Caco-2 (cell line): Measurements from ENCODE around the gene CDKN2B. TPM values are rescaled to one million over a fixed set of nuclear protein-coding genes. Genes with fewer than 3 reads are reported as not detected.

ENCODE experiments used
- BruUV-seq: library from RNA; stranded (reverse); fragments of 400-500 nt; replicated peaks from 2 replicates; lab custom pipeline; 2021; lab: Mats Ljungman, UMichigan
- CTCF ChIA-PET: fragments of 300-600 bp; sonication (Branson Sonifier 250); formaldehyde crosslinking; loops from one replicate; lab custom pipeline; 2022; ENCODE audit warnings: antibody characterized with exemption; lab: Charles Lee
- POLR2A ChIA-PET: fragments of 300-600 bp; sonication (Branson Sonifier 250); formaldehyde crosslinking; loops from one replicate; lab custom pipeline; 2022; ENCODE audit warnings: antibody characterized with exemption; lab: Charles Lee
- DNase-seq, 2 experiments: peaks; one replicate each; pipeline versions ENCODE4 v3.0.0 to v3.0.0-alpha.2; 2020 to 2022
- H3K27me3 ChIP-seq: replicated peaks from 2 replicates; pipeline ENCODE4 v1.6.0; 2011; ENCODE audit warnings: low read length; ENCODE audit not compliant: control insufficient read depth, insufficient read depth
- H3K36me3 ChIP-seq: 2 replicates; pipeline ENCODE4 v1.5.1; 2011; ENCODE audit warnings: low read length; ENCODE audit not compliant: control insufficient read depth, insufficient read depth
- H3K4me1 ChIP-seq: fragments of 250-450 bp; sonication (Bioruptor Pico); 2 replicates; pipeline ENCODE4 v1.5.1; 2020; ENCODE audit warnings: mild to moderate bottlenecking
- H3K4me3 ChIP-seq: 2 replicates; pipeline ENCODE4 v1.5.1; 2011; ENCODE audit warnings: low read depth, mild to moderate bottlenecking, control low read depth, low read length
- H3K9me3 ChIP-seq: fragments of 250-450 bp; sonication (Bioruptor Pico); 2 replicates; pipeline ENCODE4 v1.5.1; 2020; ENCODE audit warnings: mild to moderate bottlenecking, moderate library complexity
- H3K27ac Mint-ChIP-seq: one replicate; pipeline ENCODE4 v1.8.0; 2022; ENCODE audit warnings: mixed read lengths; ENCODE audit not compliant: unreplicated experiment
- H3K27me3 Mint-ChIP-seq: one replicate; pipeline ENCODE4 v1.8.0; 2022; ENCODE audit warnings: mixed read lengths; ENCODE audit not compliant: insufficient read depth, unreplicated experiment
- H3K36me3 Mint-ChIP-seq: one replicate; pipeline ENCODE4 v1.8.0; 2022; ENCODE audit warnings: mild to moderate bottlenecking, mixed read lengths; ENCODE audit not compliant: insufficient read depth, unreplicated experiment
- H3K4me1 Mint-ChIP-seq: one replicate; pipeline ENCODE4 v1.8.0; 2022; ENCODE audit warnings: low read depth, mixed read lengths; ENCODE audit not compliant: unreplicated experiment
- H3K4me3 Mint-ChIP-seq: one replicate; pipeline ENCODE4 v1.8.0; 2022; ENCODE audit warnings: mild to moderate bottlenecking, moderate library complexity, mixed read lengths; ENCODE audit not compliant: unreplicated experiment
- H3K9me3 Mint-ChIP-seq: one replicate; pipeline ENCODE4 v1.8.0; 2022; ENCODE audit warnings: mixed read lengths; ENCODE audit not compliant: unreplicated experiment
- CTCF ChIP-seq, 2 experiments: fragments of 200-600 bp in 1 of 2; IDR thresholded peaks; 1 replicate in 1 of 2; 2 replicates in 1 of 2; pipeline versions ENCODE4 v1.5.1 to v1.8.0; 2011 to 2022; ENCODE audit warnings: antibody characterized with exemption in 1 of 2, control low read depth in 1 of 2, inconsistent platforms in 1 of 2, low read depth in 1 of 2, low read length in 1 of 2, mild to moderate bottlenecking in 1 of 2, moderate library complexity in 1 of 2; ENCODE audit not compliant: insufficient read depth in 1 of 2, severe bottlenecking in 1 of 2, unreplicated experiment in 1 of 2
- intact Hi-C: fragments of 100-400 bp; cut with micrococcal nuclease; formaldehyde crosslinking; loops from one replicate; pipeline ENCODE4 v1.10.0; 2022; ENCODE audit not compliant: unreplicated experiment
- total RNA-seq: library from RNA; stranded (reverse); gene quantifications from 2 replicates; pipeline ENCODE4 v1.2.3, GENCODE V29; 2022

The CDKN2B gene
- total RNA-seq, 1 experiment from 2014 or later = 7.6 TPM

- TF ChIP-seq CTCF (IDR thresholded peaks at IDR 0.05; ENCODE audit: insufficient read depth in 1 of 2, low read depth in 1 of 2, low read length in 1 of 2, severe bottlenecking in 1 of 2, unreplicated experiment in 1 of 2) = peak; percentile 16 to 23
- ChIA-PET POLR2A (interaction anchor here (1.0 kb wide), 1 partner anchor 13 kb away, joined by 3 read pairs; the partner anchor contains the start of gene CDKN2B), CTCF (interaction anchor here (2.2 kb wide), 1 partner anchor 13 kb away, joined by 13 read pairs; the partner anchor contains the start of gene CDKN2B)
- BruUV-seq = no TSS peak
- Mint-ChIP-seq H3K4me1 (peaks cover 9% of the 10 kb centered on the region), H3K9me3 (no peaks in the 10 kb centered on the region), H3K4me3 (peak overlapping the region; percentile 86), H3K27me3 (no peaks in the 10 kb centered on the region), H3K36me3 (peaks cover 6% of the 10 kb centered on the region), H3K27ac (peak overlapping the region; percentile 90)
- Histone ChIP-seq H3K36me3 (no peaks in the 10 kb centered on the region), H3K27me3 (no peaks in the 10 kb centered on the region), H3K9me3 (no peaks in the 10 kb centered on the region), H3K4me3 (peak overlapping the region; percentile 60), H3K4me1 (peaks cover 3% of the 10 kb centered on the region; the same call in 1 of the 2 replicates)
- DNase-seq = peak; percentile 41 to 71
- intact Hi-C loops = no loop called here
Observed at GRCh38 chr9:21995666-21996398, 13.3 kb downstream of the CDKN2B start.

- Histone ChIP-seq H3K4me3 (peak overlapping the region; percentile 60), H3K9me3 (no peaks in the 10 kb centered on the region), H3K36me3 (no peaks in the 10 kb centered on the region), H3K4me1 (peaks cover 3% of the 10 kb centered on the region; the same call in 1 of the 2 replicates), H3K27me3 (no peaks in the 10 kb centered on the region)
- ChIA-PET POLR2A (interaction anchor here (0.6 to 1.5 kb wide), 6 partner anchors 14 to 209 kb away, joined by 4 to 9 read pairs (median 5); partner anchors contain the start of gene CDKN2B), CTCF (interaction anchor here (0.9 to 2.2 kb wide), 2 partner anchors 14 to 249 kb away, joined by 4 to 13 read pairs; partner anchors contain the start of gene CDKN2B)
- DNase-seq = peak; percentile 75 to 77
- Mint-ChIP-seq H3K27ac (peak overlapping the region; percentile 90), H3K9me3 (no peaks in the 10 kb centered on the region), H3K27me3 (no peaks in the 10 kb centered on the region), H3K4me1 (peaks cover 9% of the 10 kb centered on the region), H3K4me3 (peak overlapping the region; percentile 86), H3K36me3 (peaks cover 6% of the 10 kb centered on the region)
- no peak for TF ChIP-seq CTCF (IDR thresholded peaks at IDR 0.05; ENCODE audit: insufficient read depth in 1 of 2, low read depth in 1 of 2, low read length in 1 of 2, severe bottlenecking in 1 of 2, unreplicated experiment in 1 of 2)
- TSS peak; percentile 44 for BruUV-seq
- intact Hi-C loops = no loop called here
Observed at GRCh38 chr9:21995006-21995665, 14.0 kb downstream of the CDKN2B start.

- H3K27ac Mint-ChIP-seq = peak within 1 kb of the TSS; percentile 90
- peaks cover 9% of the 10 kb centered on the region for H3K4me1 Mint-ChIP-seq
- peaks cover 6% of the 10 kb centered on the region for H3K36me3 Mint-ChIP-seq
- no peaks in the 10 kb centered on the region for H3K9me3 Mint-ChIP-seq
- no peaks in the 10 kb centered on the region for H3K36me3 ChIP-seq
- H3K4me3 ChIP-seq = peak within 1 kb of the TSS; percentile 60
- BruUV-seq = no TSS peak
- TF ChIP-seq CTCF (IDR thresholded peaks at IDR 0.05; ENCODE audit: insufficient read depth in 1 of 2, low read depth in 1 of 2, low read length in 1 of 2, severe bottlenecking in 1 of 2, unreplicated experiment in 1 of 2) = peak in 1 of 2 experiments; percentile 16
- DNase-seq = peak; percentile 86
- peak within 1 kb of the TSS; percentile 86 for H3K4me3 Mint-ChIP-seq
- peaks cover 3% of the 10 kb centered on the region; the same call in 1 of the 2 replicates for H3K4me1 ChIP-seq
- no peaks in the 10 kb centered on the region for H3K27me3 Mint-ChIP-seq
- intact Hi-C loops = loop anchor here (1.0 kb wide), 2 partner anchors 15 to 181 kb away; partner anchors contain the start of gene CDKN2B
- POLR2A ChIA-PET = interaction anchor here (0.6 to 1.5 kb wide), 6 partner anchors 14 to 209 kb away, joined by 4 to 9 read pairs (median 5); partner anchors contain the start of gene CDKN2B
- no peaks in the 10 kb centered on the region for H3K27me3 ChIP-seq
- no peaks in the 10 kb centered on the region for H3K9me3 ChIP-seq
- CTCF ChIA-PET = interaction anchor here (0.6 to 2.2 kb wide), 7 partner anchors 14 to 249 kb away, joined by 3 to 13 read pairs (median 4); partner anchors contain the start of gene CDKN2B
Observed at GRCh38 chr9:21994556-21995005, 14.5 kb downstream of the CDKN2B start, which contains the start of gene CDKN2B-AS1. TSS of gene CDKN2B-AS1 (plus strand) at chr9:21994791.
